Lower leg skin (tissue), 4 donors: ENCODE data around the gene SPIRE1. TPM values are rescaled to one million over a fixed set of nuclear protein-coding genes. Genes with fewer than 3 reads are reported as not detected.

Experiments used
- DNase-seq, 2 donors: peaks; one replicate each; pipeline ENCODE4 v3.0.0-alpha.2; 2019; ENCODE audit warnings: low spot score in 2 of 2
- H3K4me3 ChIP-seq: fragments of 200-600 bp; sonication (generic); 2 replicates; pipeline ENCODE4 v1.5.1; 2017; ENCODE audit warnings: mild to moderate bottlenecking, low read depth; ENCODE audit not compliant: poor library complexity, severe bottlenecking
- CTCF ChIP-seq, 3 donors: fragments of 450-650 bp; IDR thresholded peaks; one replicate each; pipeline ENCODE4 v1.5.1; 2016; ENCODE audit warnings: antibody characterized with exemption in 3 of 3, mild to moderate bottlenecking in 3 of 3, moderate library complexity in 2 of 3
- POLR2A ChIP-seq, 2 donors: fragments of 450-650 bp; IDR thresholded peaks; one replicate each; pipeline ENCODE4 v1.6.1; 2016 to 2017; ENCODE audit warnings: antibody characterized with exemption in 2 of 2, mild to moderate bottlenecking in 1 of 2, moderate library complexity in 1 of 2
- WGBS, 2 donors: methylation state at CpG; one replicate each; pipeline ENCODE4 v1.1.5; 2018; 5-methylcytosine and 5-hydroxymethylcytosine counted together
- intact Hi-C: fragments of 100-400 bp; cut with DNase I; formaldehyde crosslinking; loops from one replicate; pipeline ENCODE4 v1.15.0; 2023; ENCODE audit warnings: low total_unique reads
- total RNA-seq, 4 donors: library from RNA; depleted of rRNA; stranded (reverse); fragments of >200 nt; gene quantifications; one replicate each; pipeline ENCODE4 v1.1.0, GENCODE V29; 2016

Gene SPIRE1
- total RNA-seq, 4 donors from 2014 or later, result 22.5 to 56.5 (median 38.3) TPM

- DNase-seq, result no peak
- WGBS, 2 donors, result 74 to 90% methylated on average over 5 of the region's 5 CpGs
- intact Hi-C loops, result no loop called here
- no peak for TF ChIP-seq CTCF (IDR thresholded peaks at IDR 0.05)
- TF ChIP-seq POLR2A (IDR thresholded peaks at IDR 0.05), result no peak
- H3K4me3 ChIP-seq, result no peak overlapping the region
These were observed 10.1 kb upstream of the SPIRE1 start for GRCh38 chr18:12668041-12668440.

GRCh38 chr18:12659904-12660605 is 2.1 kb upstream of the SPIRE1 start:
- DNase-seq, result no peak
- H3K4me3 ChIP-seq, result no peak overlapping the region
- intact Hi-C loops, result loop anchor here (5.0 kb wide), 1 partner anchor 268 kb away; no protein-coding TSS in a partner anchor
- 81 to 89% methylated on average over 9 of the region's 9 CpGs for WGBS, 2 donors
- TF ChIP-seq POLR2A (IDR thresholded peaks at IDR 0.05) (no peak), CTCF (IDR thresholded peaks at IDR 0.05) (peak in 2 of 3 donors; percentile 42 to 90)

- 19 to 31% methylated on average over 26 to 40 of the region's 42 CpGs for WGBS, 2 donors
- intact Hi-C loops, result loop anchor here (5.0 kb wide), 1 partner anchor 266 kb away; no protein-coding TSS in a partner anchor
- TF ChIP-seq POLR2A (IDR thresholded peaks at IDR 0.05) (no peak), CTCF (IDR thresholded peaks at IDR 0.05) (no peak)
- peak overlapping the region; percentile 72 for H3K4me3 ChIP-seq
- DNase-seq, result peak in 1 of 2 donors; percentile 89
These were observed 675 bp upstream of the SPIRE1 start for GRCh38 chr18:12658426-12659138.

- TF ChIP-seq POLR2A (IDR thresholded peaks at IDR 0.05) (no peak), CTCF (IDR thresholded peaks at IDR 0.05) (no peak)
- peak overlapping the region; percentile 72 for H3K4me3 ChIP-seq
- intact Hi-C loops, result loop anchor here (5.0 kb wide), 1 partner anchor 265 kb away; no protein-coding TSS in a partner anchor
- WGBS, 2 donors, result 1 to 2% methylated on average over 25 to 34 of the region's 89 CpGs
- DNase-seq, result peak in 1 of 2 donors; percentile 88
These were observed 796 bp downstream of the SPIRE1 start for GRCh38 chr18:12656938-12657683.

GRCh38 chr18:12656605-12656937 is 1.3 kb downstream of the SPIRE1 start:
- DNase-seq, result no peak
- WGBS, 2 donors, result 10 to 16% methylated on average over 3 of the region's 3 CpGs
- TF ChIP-seq POLR2A (IDR thresholded peaks at IDR 0.05) (no peak), CTCF (IDR thresholded peaks at IDR 0.05) (no peak)
- peak overlapping the region; percentile 72 for H3K4me3 ChIP-seq
- intact Hi-C loops, result loop anchor here (5.0 kb wide), 1 partner anchor 264 kb away; no protein-coding TSS in a partner anchor
